ENCODE results near the gene AEBP1.

GRCh38 chr7:44144426-44144967 lies 40.4 kb downstream of the AEBP1 start:
- TF ChIP-seq CTCF (conservative IDR thresholded peaks at IDR 0.05; ENCODE audit: low read depth, low read length) (no peak), EZH2 (IDR thresholded peaks at IDR 0.05; ENCODE audit: borderline replicate concordance, low read depth, low read length, poor library complexity, severe bottlenecking) (no peak)

All from A673 (cell line).